SK-N-MC (cell line): Measurements from ENCODE around the gene B4GALT7.
"Not testable (repeated sequence)": the region's sequence is repeated elsewhere in the genome, so short reads cannot be mapped to it uniquely, and the experiment has no call there.

Source experiments
- EZH2 ChIP-seq: fragments of 200-600 bp; sonication (generic); IDR thresholded peaks from one replicate; pipeline ENCODE4 v1.6.1; 2017; ENCODE audit warnings: antibody characterized with exemption
- FOXP2 ChIP-seq: optimal IDR thresholded peaks from 2 replicates; pipeline ENCODE3; 2011; ENCODE audit warnings: mild to moderate bottlenecking, moderate library complexity; ENCODE audit not compliant: insufficient read depth; ENCODE audit errors: extremely low read length, control extremely low read depth
- POLR2AphosphoS5 ChIP-seq: IDR thresholded peaks from 2 replicates; pipeline ENCODE4 v1.6.1; 2012; ENCODE audit warnings: mild to moderate bottlenecking, low read depth, low read length, borderline replicate concordance

GRCh38 chr5:177651235-177651634, 51.3 kb downstream of the B4GALT7 start:
- TF ChIP-seq EZH2, FOXP2, POLR2AphosphoS5: not testable (repeated sequence)
